Stromal cell of bone marrow (primary cell): ENCODE data around the gene DMXL2.

Experiments
- DNase-seq: peaks from one replicate; pipeline ENCODE4 v3.0.0-alpha.2; 2012; ENCODE audit warnings: low read depth

Gene DMXL2

DNA sequence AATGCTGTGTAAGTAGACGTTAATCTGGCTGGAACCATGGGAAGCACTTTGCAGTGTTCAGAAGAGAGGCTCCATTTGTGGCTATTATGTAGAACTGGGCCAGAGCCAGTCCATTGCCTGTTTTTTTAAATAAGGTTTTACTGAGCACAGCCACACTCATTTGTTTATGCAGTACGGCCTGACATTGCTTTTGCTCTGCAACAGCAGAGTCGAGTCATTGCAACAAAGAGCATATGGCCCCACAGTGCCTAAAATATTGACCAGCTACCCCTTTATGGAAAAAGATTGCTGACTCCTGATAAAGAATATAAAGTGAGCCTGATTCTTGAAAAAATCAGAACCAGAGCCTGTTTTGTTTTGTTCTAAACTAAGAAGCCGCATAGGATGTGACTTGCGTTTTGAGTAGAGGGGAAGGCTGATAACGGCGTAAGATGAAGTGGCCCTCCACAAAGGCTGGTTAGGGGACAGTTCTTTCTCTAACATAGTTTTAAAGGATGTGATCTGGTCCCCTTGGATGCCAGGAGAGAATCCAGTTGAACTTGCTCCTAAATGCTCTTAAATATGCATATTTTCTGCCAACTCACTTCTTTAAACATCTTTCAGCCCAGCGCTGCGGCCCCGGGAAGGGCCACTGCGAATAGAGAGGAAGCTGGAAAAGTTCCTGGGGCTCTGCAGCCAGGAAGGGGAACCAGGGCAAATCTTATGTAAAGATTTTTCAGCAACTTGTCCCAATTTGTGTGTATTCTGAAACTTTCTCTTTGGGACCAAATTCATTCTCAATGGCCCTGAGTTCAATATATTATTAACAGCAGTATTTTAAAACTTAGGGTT lies 216.7 kb downstream of the DMXL2 start:
- DNase-seq = no peak

DNA sequence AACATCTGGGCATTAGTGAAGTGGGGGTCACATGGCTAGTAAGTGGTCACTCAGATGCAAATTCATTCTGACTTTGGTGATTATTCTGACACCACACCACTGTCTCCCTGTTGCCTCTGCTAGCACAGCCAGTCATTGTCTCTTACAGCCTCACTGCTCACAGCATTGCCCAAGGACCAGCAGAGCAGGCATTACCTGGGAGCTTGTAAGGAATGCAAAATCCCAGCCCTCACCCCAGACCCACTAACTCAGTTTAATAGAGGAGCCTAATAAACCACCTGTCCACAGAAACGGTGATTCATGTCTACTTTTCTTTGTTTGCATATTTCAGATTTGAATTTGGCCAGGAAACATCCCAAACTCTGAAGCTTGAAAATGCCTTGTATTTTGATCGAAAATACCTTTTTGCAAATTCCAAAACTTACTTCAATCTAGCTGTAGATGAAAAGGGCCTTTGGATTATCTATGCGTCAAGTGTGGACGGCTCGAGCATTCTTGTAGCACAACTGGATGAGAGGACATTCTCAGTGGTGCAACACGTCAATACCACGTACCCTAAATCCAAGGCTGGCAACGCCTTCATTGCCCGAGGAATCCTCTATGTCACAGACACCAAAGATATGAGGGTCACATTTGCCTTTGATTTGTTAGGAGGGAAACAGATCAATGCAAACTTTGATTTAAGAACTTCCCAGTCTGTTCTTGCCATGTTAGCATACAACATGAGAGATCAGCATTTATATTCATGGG lies 218.4 kb downstream of the DMXL2 start:
- no peak for DNase-seq

DNA sequence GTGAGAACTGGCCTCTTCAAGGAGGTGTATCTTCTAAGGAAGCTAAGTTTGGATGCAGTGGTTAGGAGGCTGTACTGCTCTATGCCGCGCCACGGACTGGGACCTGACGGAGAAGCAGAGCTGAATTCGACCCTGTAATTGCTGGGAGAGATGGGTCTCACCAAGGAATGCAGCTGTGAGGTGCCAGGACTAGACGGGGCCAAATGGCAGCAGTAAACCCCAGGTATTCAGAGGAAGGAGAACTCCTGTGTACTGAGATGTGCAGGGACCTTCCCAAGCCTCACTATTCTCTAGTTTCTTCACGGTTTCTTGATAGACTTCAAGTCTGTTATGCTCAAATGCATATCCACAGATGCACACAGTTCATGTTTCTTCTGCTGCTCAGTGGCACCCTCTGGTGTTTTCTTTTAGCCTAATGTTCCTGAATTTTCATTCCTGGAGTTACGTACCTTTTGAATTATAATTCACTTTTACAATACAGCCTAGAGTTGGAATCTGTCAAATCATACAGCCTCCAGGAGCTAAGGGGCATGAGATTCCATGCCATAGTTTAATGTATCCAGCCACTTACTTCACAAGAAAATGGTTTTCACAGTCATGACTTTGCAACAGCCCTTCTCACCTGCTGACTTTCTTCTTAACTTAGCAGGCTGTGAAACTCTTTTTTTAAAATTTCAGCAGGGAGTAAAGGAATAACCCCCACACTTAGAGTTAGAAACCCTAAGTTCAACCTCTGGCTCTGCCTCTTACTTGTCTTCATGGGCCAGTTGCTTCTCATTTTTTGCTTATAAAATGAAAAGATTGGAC lies 219.3 kb downstream of the DMXL2 start:
- DNase-seq = peak; percentile 21

DNA sequence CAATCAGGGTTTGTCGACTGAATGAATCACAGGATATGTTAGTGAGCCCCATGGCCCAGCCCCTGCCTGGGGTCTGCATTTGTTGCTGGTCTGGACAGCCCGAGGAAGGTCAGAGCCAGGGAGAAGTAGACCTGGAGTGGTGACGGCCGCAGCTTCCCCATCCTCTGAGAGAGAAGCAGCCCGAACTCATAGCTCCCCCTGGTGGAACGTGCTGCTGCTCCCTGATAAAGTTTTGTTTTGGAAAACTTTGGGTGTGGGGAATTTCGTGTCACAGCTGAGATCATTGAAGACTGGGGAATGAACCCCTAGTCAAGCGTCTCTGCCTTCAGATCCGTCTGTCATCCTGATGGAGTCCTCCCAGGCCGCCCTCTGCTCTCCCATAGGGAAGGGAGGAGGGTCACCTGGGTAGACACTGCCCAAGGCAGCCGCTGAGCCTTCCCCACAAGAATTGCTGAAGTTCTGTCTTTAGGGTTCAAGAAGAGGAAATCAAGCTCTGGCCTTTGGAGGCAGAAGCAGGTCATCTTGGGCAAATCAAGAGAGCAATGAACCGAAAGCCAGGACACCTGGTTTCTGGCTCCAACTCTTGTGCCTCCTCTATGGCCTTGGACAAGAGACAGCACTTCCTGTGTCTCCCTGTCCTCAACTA lies 220.6 kb downstream of the DMXL2 start:
- DNase-seq = peak; percentile 16

DNA sequence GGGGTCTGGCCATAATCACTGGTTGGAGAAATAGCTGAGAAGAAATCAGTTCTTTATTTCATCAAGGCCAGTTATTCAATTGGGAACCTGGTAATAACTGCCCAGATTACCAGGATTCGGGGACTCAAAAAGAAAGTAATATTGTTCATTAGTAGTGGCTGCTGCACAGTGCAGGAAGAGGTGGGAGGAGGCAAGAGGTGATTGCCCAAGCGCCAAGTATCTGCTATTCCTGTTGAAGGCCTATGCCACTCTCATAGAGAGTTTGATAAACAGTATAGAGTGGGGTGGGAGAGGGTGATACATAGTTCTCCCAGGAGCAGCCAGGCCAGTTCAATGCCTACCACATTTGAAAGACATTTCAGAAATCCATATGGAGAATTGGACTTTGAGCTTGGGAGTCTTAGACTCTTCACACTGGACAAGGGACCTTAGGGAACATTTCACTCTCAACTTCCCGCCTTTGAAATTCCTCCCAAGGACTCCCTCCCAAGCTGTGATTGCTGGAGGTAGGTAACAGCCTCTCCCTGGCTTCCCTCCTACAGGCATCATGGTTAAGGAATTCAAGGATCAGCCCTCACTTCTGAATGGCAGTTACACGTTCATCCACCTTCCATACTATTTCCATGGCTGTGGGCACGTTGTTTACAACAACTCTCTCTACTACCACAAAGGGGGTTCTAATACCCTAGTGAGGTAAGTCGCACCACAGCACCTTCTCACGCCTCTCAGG lies 221.4 kb downstream of the DMXL2 start:
- DNase-seq = no peak

DNA sequence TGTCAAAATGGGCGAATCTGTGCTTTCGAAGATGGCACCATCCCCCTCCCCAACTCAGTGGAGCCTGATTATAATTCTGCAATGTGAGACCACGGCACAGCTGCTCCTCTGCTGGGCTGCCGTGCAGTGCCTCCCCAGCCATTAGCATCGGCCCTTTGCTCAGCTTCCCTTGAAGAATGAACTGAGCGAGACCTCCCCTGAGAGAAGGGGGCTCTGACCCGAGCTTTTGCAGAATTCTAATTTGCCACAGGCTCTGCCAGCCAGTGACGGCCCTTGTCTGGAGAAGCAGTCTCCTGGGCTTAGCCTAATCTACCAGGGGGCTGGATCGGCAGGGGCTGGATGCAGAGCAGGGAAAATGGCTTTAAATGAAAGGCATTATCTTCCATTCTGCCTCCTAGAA lies 223.9 kb downstream of the DMXL2 start:
- no peak for DNase-seq
